ENCODE data around the gene PRRT1.

Gene PRRT1

DNA sequence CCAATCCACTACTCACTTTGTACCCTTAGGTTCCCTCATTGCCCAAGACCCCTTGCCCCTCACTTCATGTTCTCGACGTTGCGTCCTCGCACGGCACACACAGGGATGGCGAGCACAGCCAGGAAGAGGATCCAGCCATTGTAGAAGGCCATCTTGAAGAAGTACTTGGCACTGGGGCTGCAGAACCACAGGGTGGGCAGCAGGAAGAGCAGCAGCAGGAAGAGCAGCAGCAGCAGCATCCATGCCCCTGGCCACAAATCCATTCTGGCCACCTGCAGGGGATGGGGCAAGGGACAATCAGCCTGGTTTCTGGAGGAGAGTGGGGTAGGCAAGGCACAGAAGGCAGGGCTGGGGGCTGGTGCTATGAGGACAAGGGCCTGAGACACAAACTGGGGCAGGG lies 19.5 kb upstream of the PRRT1 start:
- Histone ChIP-seq H3K4me1 (ENCODE audit: insufficient read depth, low read length, poor library complexity, severe bottlenecking) (peaks cover 27% of the 10 kb centered on the region), H3K36me3 (ENCODE audit: insufficient read depth, low read length) (peaks cover 17% of the 10 kb centered on the region; the same call in 1 of the 2 replicates), H2AFZ (ENCODE audit: low read length) (no peak overlapping the region)

DNA sequence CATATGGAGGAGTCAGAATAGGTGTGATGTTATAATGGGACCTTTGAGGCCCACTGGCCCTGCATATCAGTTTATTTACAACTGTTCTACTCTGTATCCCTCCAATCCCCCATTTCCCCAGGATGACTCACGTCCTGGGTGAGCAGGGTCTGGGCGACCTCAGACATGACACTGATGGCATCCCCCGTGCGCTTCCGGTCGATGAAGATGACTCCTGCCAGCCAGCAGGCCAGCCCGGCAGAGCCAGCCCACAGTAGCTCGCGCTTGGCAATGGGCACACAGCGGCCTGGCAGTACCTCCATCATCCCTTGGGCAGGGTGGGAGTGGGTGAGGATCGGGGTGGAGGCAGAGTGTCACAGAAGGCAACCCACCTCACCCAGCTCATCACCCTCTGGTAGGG lies 18.6 kb upstream of the PRRT1 start:
- Histone ChIP-seq H3K4me2 (ENCODE audit: low read depth, low read length, poor library complexity, severe bottlenecking) (no peak overlapping the region), H3K79me2 (ENCODE audit: insufficient read depth, low read length) (peaks cover 20% of the 10 kb centered on the region), H3K9me3 (ENCODE audit: insufficient read depth, low read depth, low read length) (no peaks in the 10 kb centered on the region), H3K9me2 (replicated peaks; ENCODE audit: low read depth, low read length) (no peaks in the 10 kb centered on the region), H3K27me3 (ENCODE audit: insufficient read depth, low read length, poor library complexity, severe bottlenecking) (no peaks in the 10 kb centered on the region), H2AFZ (ENCODE audit: low read length) (no peak overlapping the region), H3K9ac (ENCODE audit: low read depth, low read length, poor library complexity, severe bottlenecking) (no peak overlapping the region), H3K4me3 (ENCODE audit: low read length, poor library complexity, severe bottlenecking) (no peak overlapping the region), H3F3A (ENCODE audit: low read depth) (no peaks in the 10 kb centered on the region), H4K20me1 (ENCODE audit: insufficient read depth, low read length, poor library complexity, severe bottlenecking) (no peaks in the 10 kb centered on the region), H3K4me1 (ENCODE audit: insufficient read depth, low read length, poor library complexity, severe bottlenecking) (peaks cover 21% of the 10 kb centered on the region), H3K36me3 (ENCODE audit: insufficient read depth, low read length) (peaks cover 17% of the 10 kb centered on the region; the same call in 1 of the 2 replicates)
- TF ChIP-seq EZH2phosphoT487 (IDR thresholded peaks at IDR 0.05; ENCODE audit: borderline replicate concordance): no peak
- TF ChIP-seq, protein P1, sequence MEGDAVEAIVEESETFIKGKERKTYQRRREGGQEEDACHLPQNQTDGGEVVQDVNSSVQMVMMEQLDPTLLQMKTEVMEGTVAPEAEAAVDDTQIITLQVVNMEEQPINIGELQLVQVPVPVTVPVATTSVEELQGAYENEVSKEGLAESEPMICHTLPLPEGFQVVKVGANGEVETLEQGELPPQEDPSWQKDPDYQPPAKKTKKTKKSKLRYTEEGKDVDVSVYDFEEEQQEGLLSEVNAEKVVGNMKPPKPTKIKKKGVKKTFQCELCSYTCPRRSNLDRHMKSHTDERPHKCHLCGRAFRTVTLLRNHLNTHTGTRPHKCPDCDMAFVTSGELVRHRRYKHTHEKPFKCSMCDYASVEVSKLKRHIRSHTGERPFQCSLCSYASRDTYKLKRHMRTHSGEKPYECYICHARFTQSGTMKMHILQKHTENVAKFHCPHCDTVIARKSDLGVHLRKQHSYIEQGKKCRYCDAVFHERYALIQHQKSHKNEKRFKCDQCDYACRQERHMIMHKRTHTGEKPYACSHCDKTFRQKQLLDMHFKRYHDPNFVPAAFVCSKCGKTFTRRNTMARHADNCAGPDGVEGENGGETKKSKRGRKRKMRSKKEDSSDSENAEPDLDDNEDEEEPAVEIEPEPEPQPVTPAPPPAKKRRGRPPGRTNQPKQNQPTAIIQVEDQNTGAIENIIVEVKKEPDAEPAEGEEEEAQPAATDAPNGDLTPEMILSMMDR (conservative IDR thresholded peaks at IDR 0.05; ENCODE audit: low read length): no peak

More for the DNA sequence above, 19.5 kb upstream of the PRRT1 start:
- Histone ChIP-seq H3K79me2 (ENCODE audit: insufficient read depth, low read length) (peaks cover 26% of the 10 kb centered on the region), H3K9ac (ENCODE audit: low read depth, low read length, poor library complexity, severe bottlenecking) (no peak overlapping the region), H4K20me1 (ENCODE audit: insufficient read depth, low read length, poor library complexity, severe bottlenecking) (no peaks in the 10 kb centered on the region), H3K4me3 (ENCODE audit: low read length, poor library complexity, severe bottlenecking) (no peak overlapping the region), H3K9me2 (replicated peaks; ENCODE audit: low read depth, low read length) (no peaks in the 10 kb centered on the region), H3K27me3 (ENCODE audit: insufficient read depth, low read length, poor library complexity, severe bottlenecking) (no peaks in the 10 kb centered on the region), H3F3A (ENCODE audit: low read depth) (no peaks in the 10 kb centered on the region), H3K9me3 (ENCODE audit: insufficient read depth, low read depth, low read length) (no peaks in the 10 kb centered on the region), H3K4me2 (ENCODE audit: low read depth, low read length, poor library complexity, severe bottlenecking) (no peak overlapping the region)
- TF ChIP-seq, protein P1 (conservative IDR thresholded peaks at IDR 0.05; ENCODE audit: low read length): no peak
- TF ChIP-seq EZH2phosphoT487 (IDR thresholded peaks at IDR 0.05; ENCODE audit: borderline replicate concordance): no peak

DNA sequence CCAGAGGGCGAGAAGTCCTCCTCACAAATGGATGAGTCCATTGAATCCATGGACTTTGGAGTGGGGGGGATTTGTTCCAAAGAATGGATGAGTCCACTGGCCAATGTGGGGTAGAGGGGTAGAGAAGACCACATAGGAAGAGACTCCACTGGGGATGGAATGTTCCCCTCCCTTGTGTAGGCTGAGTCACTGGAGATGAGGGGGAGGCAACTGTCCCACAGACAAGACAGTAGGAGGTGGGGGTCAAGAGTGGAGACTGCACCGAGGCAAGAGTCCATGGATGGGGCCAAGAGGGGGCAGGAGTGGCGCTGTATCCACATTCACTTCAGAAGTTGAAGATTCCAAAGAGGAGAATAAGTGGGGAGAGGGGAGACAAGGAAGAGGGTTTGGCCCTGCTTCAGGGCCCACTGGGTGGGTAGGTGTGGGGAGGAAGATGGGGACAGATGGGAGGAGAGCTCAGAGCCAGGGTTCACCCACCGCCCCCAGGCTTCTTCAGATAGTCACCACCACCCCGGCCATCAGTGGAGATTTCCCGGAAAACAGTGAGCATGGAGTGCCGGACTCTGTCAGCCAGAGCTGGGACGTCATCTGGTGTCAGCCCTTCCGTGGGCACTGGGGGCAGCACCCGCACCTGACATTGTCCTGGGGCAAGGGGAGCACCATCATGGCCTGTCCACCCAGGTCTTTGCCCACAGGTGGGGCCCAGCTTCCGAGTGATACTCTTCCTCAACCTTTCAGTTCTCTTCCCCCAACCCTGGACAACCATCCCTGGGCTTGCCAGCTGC lies 17.3 kb upstream of the PRRT1 start:
- H3K9me3 ChIP-seq (ENCODE audit: insufficient read depth, low read depth, low read length): no peaks in the 10 kb centered on the region
- no peak overlapping the region for H3K4me2 ChIP-seq (ENCODE audit: low read depth, low read length, poor library complexity, severe bottlenecking)
- no peak overlapping the region for H3K4me3 ChIP-seq (ENCODE audit: low read length, poor library complexity, severe bottlenecking)
- no peak overlapping the region for H3K9ac ChIP-seq (ENCODE audit: low read depth, low read length, poor library complexity, severe bottlenecking)
- H3F3A ChIP-seq (ENCODE audit: low read depth): no peaks in the 10 kb centered on the region
- peaks cover 10% of the 10 kb centered on the region for H3K4me1 ChIP-seq (ENCODE audit: insufficient read depth, low read length, poor library complexity, severe bottlenecking)
- H3K27me3 ChIP-seq (ENCODE audit: insufficient read depth, low read length, poor library complexity, severe bottlenecking): no peaks in the 10 kb centered on the region
- no peaks in the 10 kb centered on the region for H4K20me1 ChIP-seq (ENCODE audit: insufficient read depth, low read length, poor library complexity, severe bottlenecking)
- no peak overlapping the region for H2AFZ ChIP-seq (ENCODE audit: low read length)
- H3K79me2 ChIP-seq (ENCODE audit: insufficient read depth, low read length): peaks cover 7% of the 10 kb centered on the region; the same call in 1 of the 2 replicates
- no peak for TF ChIP-seq EZH2phosphoT487 (IDR thresholded peaks at IDR 0.05; ENCODE audit: borderline replicate concordance)
- TF ChIP-seq, protein P1 (conservative IDR thresholded peaks at IDR 0.05; ENCODE audit: low read length): no peak; the same call in 1 of the 2 replicates
- H3K9me2 ChIP-seq (replicated peaks; ENCODE audit: low read depth, low read length): no peaks in the 10 kb centered on the region
- H3K36me3 ChIP-seq (ENCODE audit: insufficient read depth, low read length): peaks cover 17% of the 10 kb centered on the region; the same call in 1 of the 2 replicates
